NCI-H524 (cell line): ENCODE measurements around the gene ATP8B2.
"Not testable (repeated sequence)": the region's sequence is repeated elsewhere in the genome, so short reads cannot be mapped to it uniquely, and the experiment has no call there.

Experiments
- DNase-seq, 2 experiments: peaks; one replicate each; lab custom pipeline; 2025; lab: John Stamatoyannopoulos, UW

The ATP8B2 gene

GRCh38 chr1:154325583-154326545, 539 bp downstream of the ATP8B2 start:
- DNase-seq = peak; percentile 22 to 71

GRCh38 chr1:154326546-154327465, 1.5 kb downstream of the ATP8B2 start:
- no peak for DNase-seq

- no peak for DNase-seq
These were observed 2.4 kb downstream of the ATP8B2 start for GRCh38 chr1:154327466-154328317.

GRCh38 chr1:154328318-154329151, 3.2 kb downstream of the ATP8B2 start:
- DNase-seq = no peak

GRCh38 chr1:154329152-154329521, 3.8 kb downstream of the ATP8B2 start:
- DNase-seq = no peak

- DNase-seq = no peak
These were observed 4.3 kb downstream of the ATP8B2 start for GRCh38 chr1:154329551-154330131.

GRCh38 chr1:154330669-154331068, 5.3 kb downstream of the ATP8B2 start:
- no peak for DNase-seq

GRCh38 chr1:154334079-154335024, 9.0 kb downstream of the ATP8B2 start:
- no peak for DNase-seq

- peak; percentile 24 to 73 for DNase-seq
These were observed 9.8 kb downstream of the ATP8B2 start for GRCh38 chr1:154335025-154335714.

- DNase-seq = no peak
These were observed 12.0 kb downstream of the ATP8B2 start for GRCh38 chr1:154337253-154337894.

GRCh38 chr1:154338875-154339274, 13.6 kb downstream of the ATP8B2 start:
- DNase-seq = no peak

GRCh38 chr1:154341366-154341765, 16.0 kb downstream of the ATP8B2 start:
- DNase-seq = not testable (repeated sequence)

GRCh38 chr1:154342132-154342531, 16.8 kb downstream of the ATP8B2 start:
- DNase-seq = no peak

GRCh38 chr1:154342836-154343472, 17.6 kb downstream of the ATP8B2 start:
- DNase-seq = no peak

- DNase-seq = peak in 1 of 2 experiments; percentile 14
These were observed 19.9 kb downstream of the ATP8B2 start for GRCh38 chr1:154344977-154345837.

GRCh38 chr1:154346276-154346917, 21.1 kb downstream of the ATP8B2 start:
- DNase-seq = no peak
